Naive thymus-derived CD4-positive, alpha-beta T cell (primary cell): ENCODE results near the gene ALOXE3. TPM values are rescaled to one million over a fixed set of nuclear protein-coding genes. Genes with fewer than 3 reads are reported as not detected.

Source experiments
- ATAC-seq: fragments of 150-1000 bp; cut with Tn5 transposase; 2 replicates; pipeline ENCODE4 v1.10.0; 2021; ENCODE audit warnings: mild to moderate bottlenecking, moderate library complexity
- CTCF ChIA-PET: fragments of 350-600 bp; sonication (Branson Sonifier 250); formaldehyde crosslinking; loops from one replicate; lab custom pipeline; 2021; ENCODE audit warnings: antibody characterized with exemption; lab: Charles Lee
- POLR2A ChIA-PET: fragments of 350-600 bp; sonication (Branson Sonifier 250); formaldehyde crosslinking; loops from one replicate; lab custom pipeline; 2021; ENCODE audit warnings: antibody characterized with exemption, inconsistent platforms; lab: Charles Lee
- DNase-seq, 9 donors: peaks; one replicate each; pipeline versions ENCODE4 v3.0.0 to v3.0.0-alpha.2; 2020 to 2022; ENCODE audit warnings: mixed read lengths in 1 of 9
- H3K27ac ChIP-seq: one replicate; pipeline ENCODE4 v1.7.0; 2013; ENCODE audit warnings: mild to moderate bottlenecking, low read depth, low read length, moderate library complexity
- H3K27me3 ChIP-seq, 2 donors: one replicate each; pipeline ENCODE4 v1.7.0; 2013; ENCODE audit warnings: low read length in 2 of 2, mild to moderate bottlenecking in 2 of 2, moderate library complexity in 2 of 2; ENCODE audit not compliant: control insufficient read depth in 2 of 2, insufficient read depth in 2 of 2
- H3K36me3 ChIP-seq, 3 experiments: 1 replicate in 2 of 3; 2 replicates in 1 of 3; pipeline ENCODE4 v1.7.0; 2013; ENCODE audit warnings: low read length in 3 of 3, mild to moderate bottlenecking in 3 of 3, moderate library complexity in 1 of 3; ENCODE audit not compliant: insufficient read depth in 3 of 3, control insufficient read depth in 2 of 3
- H3K4me1 ChIP-seq, 2 donors: one replicate each; pipeline ENCODE4 v1.7.0; 2013; ENCODE audit warnings: low read length in 2 of 2, mild to moderate bottlenecking in 2 of 2, moderate library complexity in 1 of 2; ENCODE audit not compliant: control insufficient read depth in 2 of 2, insufficient read depth in 2 of 2
- H3K4me3 ChIP-seq: 2 replicates; pipeline ENCODE4 v1.7.0; 2013; ENCODE audit warnings: mild to moderate bottlenecking, low read length
- H3K9me3 ChIP-seq, 3 experiments: 1 replicate in 2 of 3; 2 replicates in 1 of 3; pipeline ENCODE4 v1.7.0; 2013; ENCODE audit warnings: low read length in 3 of 3; ENCODE audit not compliant: control insufficient read depth in 2 of 3
- H3K27ac Mint-ChIP-seq, 9 donors: one replicate each; pipeline ENCODE4 v1.8.0; 2020 to 2022; ENCODE audit warnings: mixed read lengths in 9 of 9, mild to moderate bottlenecking in 8 of 9, moderate library complexity in 5 of 9, inconsistent platforms in 2 of 9
- H3K27me3 Mint-ChIP-seq, 5 donors: one replicate each; pipeline ENCODE4 v1.8.0; 2021 to 2022; ENCODE audit warnings: mixed read lengths in 5 of 5, mild to moderate bottlenecking in 1 of 5
- H3K36me3 Mint-ChIP-seq, 5 donors: one replicate each; pipeline ENCODE4 v1.8.0; 2020 to 2022; ENCODE audit warnings: mixed read lengths in 5 of 5, mild to moderate bottlenecking in 3 of 5, inconsistent platforms in 1 of 5
- H3K4me1 Mint-ChIP-seq, 7 donors: one replicate each; pipeline ENCODE4 v1.8.0; 2020 to 2022; ENCODE audit warnings: mixed read lengths in 7 of 7, mild to moderate bottlenecking in 3 of 7, inconsistent platforms in 1 of 7
- H3K4me3 Mint-ChIP-seq, 10 donors: one replicate each; pipeline ENCODE4 v1.8.0; 2020 to 2022; ENCODE audit warnings: mild to moderate bottlenecking in 10 of 10, mixed read lengths in 10 of 10, moderate library complexity in 6 of 10, inconsistent platforms in 2 of 10
- H3K9me3 Mint-ChIP-seq, 11 donors: one replicate each; pipeline ENCODE4 v1.8.0; 2020 to 2022; ENCODE audit warnings: mixed read lengths in 11 of 11, mild to moderate bottlenecking in 4 of 11, inconsistent platforms in 1 of 11, moderate library complexity in 1 of 11
- intact Hi-C, 2 donors: fragments of 100-400 bp; cut with micrococcal nuclease; formaldehyde crosslinking; loops; one replicate each; pipeline ENCODE4 v1.15.1; 2023
- polyA plus RNA-seq, 2 donors: library from polyadenylated mRNA; unstranded; fragments of 300-500 nt; fragmentation: Illumina TruSeq; gene quantifications; one replicate each; pipeline ENCODE4 v1.2.3, GENCODE V29; 2021
- total RNA-seq, 6 experiments: library from RNA in 5 of 6; stranded (reverse) in 5 of 6; gene quantifications; 1 replicate in 5 of 6; 2 replicates in 1 of 6; pipeline ENCODE4 v1.2.3 and lab custom pipeline; 2021 to 2026

The ALOXE3 gene
- total and polyA plus RNA-seq, 7 experiments from 2014 or later, result 0.11 to 1.6 (median 0.75) TPM; not detected in 1

GRCh38 chr17:8126491-8127066, 8.3 kb upstream of the ALOXE3 start:
- Histone ChIP-seq H3K27ac (peak overlapping the region; percentile 50), H3K9me3 (no peaks in the 10 kb centered on the region), H3K27me3 (peaks cover 0 to 3% of the 10 kb centered on the region in 2 donors), H3K36me3 (no peaks in the 10 kb centered on the region), H3K4me3 (peak overlapping the region; percentile 96), H3K4me1 (peaks cover 38 to 42% of the 10 kb centered on the region in 2 donors)
- intact Hi-C loops, result loop anchor here in 1 of 2 donors (1.0 kb wide), 1 partner anchor 12 kb away; no protein-coding TSS in a partner anchor
- Mint-ChIP-seq H3K27me3 (peaks cover 0 to 61% (median 19%) of the 10 kb centered on the region in 5 donors), H3K9me3 (peaks cover 0 to 22% (median 0%) of the 10 kb centered on the region in 11 donors), H3K4me3 (peak overlapping the region; percentile 88 to 99 (median 94)), H3K27ac (peak overlapping the region; percentile 79 to 99 (median 94)), H3K4me1 (peaks cover 39 to 48% (median 43%) of the 10 kb centered on the region in 7 donors), H3K36me3 (no peaks in the 10 kb centered on the region)
- ATAC-seq (peak; percentile 36), DNase-seq (peak in 5 of 9 donors; percentile 28 to 70 (median 39))
- CTCF ChIA-PET, result interaction anchor here (0.7 to 1.8 kb wide), 8 partner anchors 8 to 289 kb away, joined by 3 to 5 read pairs (median 4); partner anchors contain the start of genes ALOXE3 and CTC1
- POLR2A ChIA-PET, result interaction anchor here (0.8 to 1.9 kb wide), 13 partner anchors 9 to 96 kb away, joined by 3 to 13 read pairs (median 5); partner anchors contain the start of gene BORCS6

GRCh38 chr17:8125947-8126490, 7.7 kb upstream of the ALOXE3 start:
- Mint-ChIP-seq H3K4me1 (peaks cover 42 to 50% (median 45%) of the 10 kb centered on the region in 7 donors), H3K36me3 (no peaks in the 10 kb centered on the region), H3K9me3 (peaks cover 0 to 22% (median 0%) of the 10 kb centered on the region in 11 donors), H3K27me3 (peaks cover 0 to 59% (median 21%) of the 10 kb centered on the region in 5 donors), H3K27ac (peak overlapping the region; percentile 80 to 99 (median 94)), H3K4me3 (peak overlapping the region; percentile 88 to 99 (median 92))
- Histone ChIP-seq H3K36me3 (no peaks in the 10 kb centered on the region), H3K4me3 (peak overlapping the region; percentile 96), H3K27me3 (peaks cover 0 to 3% of the 10 kb centered on the region in 2 donors), H3K9me3 (no peaks in the 10 kb centered on the region), H3K4me1 (peaks cover 39 to 45% of the 10 kb centered on the region in 2 donors), H3K27ac (peak overlapping the region; percentile 50)
- DNase-seq (peak in 1 of 9 donors; percentile 49), ATAC-seq (no peak)
- intact Hi-C loops, result loop anchor here (1.0 kb wide), 4 partner anchors 12 to 61 kb away; no protein-coding TSS in a partner anchor
- POLR2A ChIA-PET, result interaction anchor here (0.7 to 1.9 kb wide), 8 partner anchors 9 to 97 kb away, joined by 3 to 9 read pairs (median 4); partner anchors contain the start of gene BORCS6
- CTCF ChIA-PET, result interaction anchor here (1.0 to 1.8 kb wide), 3 partner anchors 11 to 35 kb away, joined by 3 to 4 read pairs (median 4); no protein-coding TSS in a partner anchor

DNA sequence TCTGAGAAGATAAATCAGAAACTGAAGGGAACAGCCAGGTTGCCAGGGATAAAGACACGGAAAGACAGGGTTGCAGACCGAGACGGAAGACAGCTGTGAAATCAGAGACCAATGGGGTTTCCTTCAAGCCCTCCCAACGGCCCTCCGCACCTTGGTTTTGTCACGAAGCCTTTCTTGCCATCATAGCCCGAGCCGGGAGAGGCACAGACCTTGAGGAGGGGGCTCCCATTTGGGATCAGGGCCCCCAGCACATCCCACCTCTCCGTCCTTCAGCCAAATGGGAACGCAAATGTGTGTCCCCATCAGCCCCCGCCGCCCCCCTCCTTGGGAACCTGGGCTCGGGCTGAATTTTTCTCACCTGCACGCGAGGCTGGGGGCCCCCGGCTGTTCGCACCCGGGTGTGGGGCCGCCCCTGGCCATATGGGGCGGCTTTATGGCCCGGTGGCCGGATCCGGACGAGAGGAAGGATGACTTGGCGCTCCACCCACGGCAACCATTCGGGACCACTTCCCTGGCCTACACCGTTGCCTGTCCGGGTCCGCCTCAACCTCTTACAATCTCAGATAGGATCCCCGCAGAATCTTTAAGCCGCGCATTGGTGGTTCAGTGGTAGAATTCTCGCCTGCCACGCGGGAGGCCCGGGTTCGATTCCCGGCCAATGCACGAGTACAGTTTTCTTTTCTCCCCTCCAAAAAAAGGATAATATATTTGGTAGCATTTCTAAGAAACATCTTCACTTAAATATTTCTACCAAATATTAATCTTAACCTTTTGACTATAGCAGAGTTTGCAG, 7.0 kb upstream of the ALOXE3 start:
- intact Hi-C loops, result loop anchor here (1.0 kb wide), 3 partner anchors 31 to 62 kb away; no protein-coding TSS in a partner anchor
- no peaks in the 10 kb centered on the region for H3K36me3 ChIP-seq
- H3K9me3 ChIP-seq, result no peaks in the 10 kb centered on the region
- Mint-ChIP-seq H3K9me3 (peaks cover 0 to 29% (median 0%) of the 10 kb centered on the region in 11 donors), H3K4me3 (peak overlapping the region; percentile 88 to 99 (median 92)), H3K27ac (peak overlapping the region; percentile 80 to 99 (median 94)), H3K4me1 (peaks cover 42 to 57% (median 51%) of the 10 kb centered on the region in 7 donors), H3K27me3 (peaks cover 0 to 65% (median 27%) of the 10 kb centered on the region in 5 donors), H3K36me3 (no peaks in the 10 kb centered on the region)
- DNase-seq (peak; percentile 82 to 97 (median 87)), ATAC-seq (peak; percentile 63)
- peaks cover 46 to 50% of the 10 kb centered on the region in 2 donors for H3K4me1 ChIP-seq
- ChIA-PET CTCF (interaction anchor here (1.3 kb wide), 2 partner anchors 62 to 175 kb away, joined by 3 to 5 read pairs; no protein-coding TSS in a partner anchor), POLR2A (interaction anchor here (0.5 to 3.9 kb wide), 11 partner anchors 10 to 168 kb away, joined by 3 to 30 read pairs (median 5); partner anchors contain the start of genes BORCS6 and CTC1)
- H3K27me3 ChIP-seq, result peaks cover 0 to 3% of the 10 kb centered on the region in 2 donors
- peak overlapping the region; percentile 50 for H3K27ac ChIP-seq
- H3K4me3 ChIP-seq, result peak overlapping the region; percentile 96

DNA sequence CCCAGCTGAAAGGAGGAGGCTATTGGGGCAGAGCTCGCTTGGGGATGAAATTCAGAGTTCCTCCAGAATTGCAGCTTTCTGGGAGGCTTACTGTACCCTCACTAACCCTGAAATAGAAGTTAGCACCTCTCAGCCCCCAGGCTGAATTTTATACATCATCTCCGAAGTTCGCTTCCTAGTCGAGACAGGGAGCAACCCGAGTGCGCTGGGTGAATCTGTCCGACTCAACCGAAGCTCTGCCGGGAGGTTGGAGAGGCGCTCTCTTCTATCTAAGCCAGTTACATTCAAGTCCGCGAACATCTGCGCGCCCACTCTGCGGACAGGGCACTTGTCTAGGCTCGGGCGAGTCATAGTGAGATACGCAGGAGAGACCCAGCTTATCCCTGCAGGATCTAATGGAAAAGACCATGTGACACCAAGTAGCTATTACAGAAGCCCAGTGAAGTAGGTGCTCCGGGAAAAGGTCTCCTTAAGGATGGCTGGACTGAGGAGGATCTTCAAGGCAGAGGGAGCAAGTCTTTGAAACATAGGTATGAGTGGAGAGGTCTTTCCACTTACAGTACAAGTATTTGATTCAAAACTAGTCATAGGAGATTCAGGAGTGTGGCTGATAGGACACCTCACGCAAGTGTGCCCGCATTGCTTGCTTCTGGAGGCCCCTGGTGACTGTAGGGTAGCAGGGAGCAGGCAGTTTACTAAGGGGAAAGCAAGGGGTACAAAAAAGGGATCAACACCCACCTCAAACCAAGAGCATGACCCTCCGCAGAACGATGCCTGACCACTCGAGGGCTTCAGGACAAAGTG, 6.2 kb upstream of the ALOXE3 start:
- intact Hi-C loops, result loop anchor here (1.0 kb wide), 4 partner anchors 14 to 63 kb away; no protein-coding TSS in a partner anchor
- peak in 3 of 9 donors; percentile 14 to 28 (median 23) for DNase-seq

GRCh38 chr17:8123695-8124349, 5.5 kb upstream of the ALOXE3 start, which contains the start of gene HES7:
HES7 (minus strand) TSS chr17:8124106; CDS start chr17:8124084, 22 bp downstream.
- peak within 1 kb of the TSS; percentile 96 for H3K4me3 ChIP-seq
- POLR2A ChIA-PET, result interaction anchor here (0.6 to 3.9 kb wide), 15 partner anchors 12 to 174 kb away, joined by 3 to 30 read pairs (median 5); partner anchors contain the start of genes BORCS6 and CTC1

More for the DNA sequence above, 6.2 kb upstream of the ALOXE3 start:
- H3K4me3 Mint-ChIP-seq, result peak overlapping the region; percentile 88 to 99 (median 92)
- H3K36me3 Mint-ChIP-seq, result peaks cover 0 to 2% (median 0%) of the 10 kb centered on the region in 5 donors
- Histone ChIP-seq H3K27ac (no peak overlapping the region), H3K4me3 (peak overlapping the region; percentile 96), H3K36me3 (no peaks in the 10 kb centered on the region), H3K27me3 (peaks cover 0 to 3% of the 10 kb centered on the region in 2 donors), H3K4me1 (peaks cover 51 to 52% of the 10 kb centered on the region in 2 donors), H3K9me3 (no peaks in the 10 kb centered on the region)
- peaks cover 42 to 65% (median 59%) of the 10 kb centered on the region in 7 donors for H3K4me1 Mint-ChIP-seq
- CTCF ChIA-PET, result interaction anchor here (0.5 to 2.2 kb wide), 4 partner anchors 14 to 176 kb away, joined by 3 to 6 read pairs (median 4); no protein-coding TSS in a partner anchor
- H3K9me3 Mint-ChIP-seq, result peaks cover 0 to 37% (median 0%) of the 10 kb centered on the region in 11 donors
- peaks cover 0 to 60% (median 30%) of the 10 kb centered on the region in 5 donors for H3K27me3 Mint-ChIP-seq
- H3K27ac Mint-ChIP-seq, result peak overlapping the region; percentile 68 to 99 (median 94)
- no peak for ATAC-seq
- POLR2A ChIA-PET, result interaction anchor here (0.5 to 3.9 kb wide), 16 partner anchors 11 to 174 kb away, joined by 3 to 30 read pairs (median 5); partner anchors contain the start of genes BORCS6 and CTC1

More at GRCh38 chr17:8123695-8124349, 5.5 kb upstream of the ALOXE3 start, which contains the start of gene HES7:
- Histone ChIP-seq H3K4me1 (peaks cover 51 to 52% of the 10 kb centered on the region in 2 donors), H3K9me3 (no peaks in the 10 kb centered on the region), H3K27me3 (peaks cover 0 to 3% of the 10 kb centered on the region in 2 donors), H3K27ac (no peak within 1 kb of the TSS), H3K36me3 (no peaks in the 10 kb centered on the region)
- CTCF ChIA-PET, result interaction anchor here (0.5 to 2.2 kb wide), 4 partner anchors 15 to 177 kb away, joined by 3 to 6 read pairs (median 4); no protein-coding TSS in a partner anchor
- Mint-ChIP-seq H3K4me1 (peaks cover 46 to 70% (median 65%) of the 10 kb centered on the region in 7 donors), H3K4me3 (peak within 1 kb of the TSS; percentile 88 to 99 (median 92)), H3K27me3 (peaks cover 0 to 58% (median 30%) of the 10 kb centered on the region in 5 donors), H3K9me3 (peaks cover 0 to 43% (median 0%) of the 10 kb centered on the region in 11 donors), H3K36me3 (peaks cover 0 to 8% (median 0%) of the 10 kb centered on the region in 5 donors), H3K27ac (peak within 1 kb of the TSS; percentile 73 to 99 (median 94))
- ATAC-seq (no peak), DNase-seq (peak in 1 of 9 donors; percentile 13)
- intact Hi-C loops, result loop anchor here (1.0 kb wide), 2 partner anchors 14 to 32 kb away; no protein-coding TSS in a partner anchor
